WTC11 (cell line): Measurements from ENCODE around the gene LYSMD3. TPM values are rescaled to one million over a fixed set of nuclear protein-coding genes. Genes with fewer than 3 reads are reported as not detected.

Experiments used
- ATF1 ChIP-seq: sonication (generic); formaldehyde crosslinking; IDR thresholded peaks from 2 replicates; pipeline ENCODE4 v1.8.1; 2023; ENCODE audit warnings: mild to moderate bottlenecking, moderate library complexity, missing genetic modification reagents
- ATF2 ChIP-seq: sonication (generic); formaldehyde crosslinking; IDR thresholded peaks from 2 replicates; pipeline ENCODE4 v1.8.1; 2022; ENCODE audit warnings: low read depth, missing genetic modification reagents, borderline replicate concordance
- CREB1 ChIP-seq: sonication (generic); formaldehyde crosslinking; IDR thresholded peaks from 2 replicates; pipeline ENCODE4 v1.8.0; 2023; ENCODE audit warnings: mild to moderate bottlenecking, missing genetic modification reagents
- CTCF ChIP-seq: fragments of 200-600 bp; IDR thresholded peaks from 2 replicates; pipeline ENCODE4 v1.8.0; 2022; ENCODE audit warnings: antibody characterized with exemption
- E2F5 ChIP-seq: sonication (generic); formaldehyde crosslinking; IDR thresholded peaks from 2 replicates; pipeline ENCODE4 v1.8.1; 2022; ENCODE audit warnings: mild to moderate bottlenecking, moderate library complexity, missing genetic modification reagents
- EMX1 ChIP-seq: fragments of 250-450 bp; sonication (Bioruptor Pico); IDR thresholded peaks from 2 replicates; pipeline ENCODE4 v1.8.0; 2021; ENCODE audit warnings: mild to moderate bottlenecking
- FOXK1 ChIP-seq: sonication (generic); formaldehyde crosslinking; IDR thresholded peaks from 2 replicates; pipeline ENCODE4 v1.8.0; 2022; ENCODE audit warnings: mild to moderate bottlenecking, moderate library complexity, missing genetic modification reagents
- GABPB1 ChIP-seq: sonication (generic); formaldehyde crosslinking; IDR thresholded peaks from 2 replicates; pipeline ENCODE4 v1.8.1; 2023; ENCODE audit warnings: mild to moderate bottlenecking, missing genetic modification reagents
- MAX ChIP-seq: sonication (generic); formaldehyde crosslinking; IDR thresholded peaks from 2 replicates; pipeline ENCODE4 v1.8.0; 2022; ENCODE audit warnings: mild to moderate bottlenecking, missing genetic modification reagents
- NFE2L1 ChIP-seq: sonication (generic); formaldehyde crosslinking; IDR thresholded peaks from 2 replicates; pipeline ENCODE4 v1.8.1; 2023; ENCODE audit warnings: missing genetic modification reagents
- NR3C1 ChIP-seq: sonication (generic); formaldehyde crosslinking; conservative IDR thresholded peaks from 2 replicates; pipeline ENCODE4 v1.8.1; 2023; ENCODE audit warnings: low read depth, mild to moderate bottlenecking, missing genetic modification reagents
- RORB ChIP-seq: fragments of 250-450 bp; sonication (Bioruptor Pico); IDR thresholded peaks from 2 replicates; pipeline ENCODE4 v1.9.0; 2021; ENCODE audit warnings: mild to moderate bottlenecking
- SOX15 ChIP-seq: fragments of 250-450 bp; sonication (Bioruptor Pico); IDR thresholded peaks from 2 replicates; pipeline ENCODE4 v1.9.0; 2021; ENCODE audit warnings: mild to moderate bottlenecking
- SP1 ChIP-seq: sonication (generic); formaldehyde crosslinking; conservative IDR thresholded peaks from 2 replicates; pipeline ENCODE4 v1.8.1; 2022; ENCODE audit warnings: missing genetic modification reagents
- TEAD1 ChIP-seq: sonication (generic); formaldehyde crosslinking; IDR thresholded peaks from 2 replicates; pipeline ENCODE4 v1.8.0; 2022; ENCODE audit warnings: mild to moderate bottlenecking, missing genetic modification reagents
- ZMAT4 ChIP-seq: fragments of 250-450 bp; sonication (Bioruptor Pico); IDR thresholded peaks from 2 replicates; pipeline ENCODE4 v1.9.0; 2021; ENCODE audit warnings: mild to moderate bottlenecking
- ZNF121 ChIP-seq: sonication (generic); formaldehyde crosslinking; IDR thresholded peaks from 2 replicates; pipeline ENCODE4 v1.8.0; 2023; ENCODE audit warnings: missing genetic modification reagents
- ZNF232 ChIP-seq: sonication (generic); formaldehyde crosslinking; IDR thresholded peaks from 2 replicates; pipeline ENCODE4 v1.8.0; 2022; ENCODE audit warnings: mild to moderate bottlenecking, missing genetic modification reagents
- ZNF281 ChIP-seq: sonication (generic); formaldehyde crosslinking; IDR thresholded peaks from 2 replicates; pipeline ENCODE4 v1.8.0; 2023; ENCODE audit warnings: mild to moderate bottlenecking, missing genetic modification reagents
- ZNF317 ChIP-seq: sonication (generic); formaldehyde crosslinking; IDR thresholded peaks from 2 replicates; pipeline ENCODE4 v1.8.1; 2023; ENCODE audit warnings: low read depth, mild to moderate bottlenecking, moderate library complexity, missing genetic modification reagents, borderline replicate concordance
- ZNF671 ChIP-seq: fragments of 250-450 bp; sonication (Bioruptor Pico); IDR thresholded peaks from 2 replicates; pipeline ENCODE4 v1.8.0; 2021; ENCODE audit warnings: mild to moderate bottlenecking
- total RNA-seq: library from RNA; stranded (reverse); gene quantifications from 3 replicates; pipeline ENCODE4 v1.2.3, GENCODE V29; 2021
- TF ChIP-seq, protein P1 (sequence below): fragments of 250-450 bp; sonication (Bioruptor Pico); IDR thresholded peaks from 2 replicates; pipeline ENCODE4 v1.9.0; 2021; ENCODE audit warnings: mild to moderate bottlenecking, borderline replicate concordance
- TF ChIP-seq, protein P2 (sequence below): sonication (generic); formaldehyde crosslinking; IDR thresholded peaks from 2 replicates; pipeline ENCODE4 v1.8.1; 2022; ENCODE audit warnings: missing genetic modification reagents, borderline replicate concordance

LYSMD3 gene
- total RNA-seq, 1 experiment from 2014 or later, result 15.8 TPM

- TF ChIP-seq RORB (no peak), ZNF317 (CRISPR knock-in tag) (0 out of 2 replicates have a peak, but pooled peaks have one; percentile 10), NR3C1 (CRISPR knock-in tag) (0 out of 2 replicates have a peak, but pooled peaks have one; percentile 54), MAX (CRISPR knock-in tag) (peak; percentile 85), E2F5 (CRISPR knock-in tag) (peak; percentile 75), SOX15 (CRISPR knock-in tag) (no peak), ZNF121 (CRISPR knock-in tag) (no peak), SP1 (CRISPR knock-in tag) (peak; percentile 95), CTCF (no peak), EMX1 (no peak), ZNF671 (CRISPR knock-in tag) (no peak), NFE2L1 (CRISPR knock-in tag) (peak; percentile 79; the same call in 1 of the 2 replicates), TEAD1 (peak; percentile 26; the same call in 1 of the 2 replicates), ZNF281 (CRISPR knock-in tag) (no peak), ATF2 (no peak), ATF1 (CRISPR knock-in tag) (peak; percentile 61), CREB1 (no peak), GABPB1 (peak; percentile 65; the same call in 1 of the 2 replicates), ZNF232 (CRISPR knock-in tag) (peak; percentile 85), FOXK1 (CRISPR knock-in tag) (peak; percentile 80; the same call in 1 of the 2 replicates), ZMAT4 (CRISPR knock-in tag) (no peak)
- TF ChIP-seq, protein P1, sequence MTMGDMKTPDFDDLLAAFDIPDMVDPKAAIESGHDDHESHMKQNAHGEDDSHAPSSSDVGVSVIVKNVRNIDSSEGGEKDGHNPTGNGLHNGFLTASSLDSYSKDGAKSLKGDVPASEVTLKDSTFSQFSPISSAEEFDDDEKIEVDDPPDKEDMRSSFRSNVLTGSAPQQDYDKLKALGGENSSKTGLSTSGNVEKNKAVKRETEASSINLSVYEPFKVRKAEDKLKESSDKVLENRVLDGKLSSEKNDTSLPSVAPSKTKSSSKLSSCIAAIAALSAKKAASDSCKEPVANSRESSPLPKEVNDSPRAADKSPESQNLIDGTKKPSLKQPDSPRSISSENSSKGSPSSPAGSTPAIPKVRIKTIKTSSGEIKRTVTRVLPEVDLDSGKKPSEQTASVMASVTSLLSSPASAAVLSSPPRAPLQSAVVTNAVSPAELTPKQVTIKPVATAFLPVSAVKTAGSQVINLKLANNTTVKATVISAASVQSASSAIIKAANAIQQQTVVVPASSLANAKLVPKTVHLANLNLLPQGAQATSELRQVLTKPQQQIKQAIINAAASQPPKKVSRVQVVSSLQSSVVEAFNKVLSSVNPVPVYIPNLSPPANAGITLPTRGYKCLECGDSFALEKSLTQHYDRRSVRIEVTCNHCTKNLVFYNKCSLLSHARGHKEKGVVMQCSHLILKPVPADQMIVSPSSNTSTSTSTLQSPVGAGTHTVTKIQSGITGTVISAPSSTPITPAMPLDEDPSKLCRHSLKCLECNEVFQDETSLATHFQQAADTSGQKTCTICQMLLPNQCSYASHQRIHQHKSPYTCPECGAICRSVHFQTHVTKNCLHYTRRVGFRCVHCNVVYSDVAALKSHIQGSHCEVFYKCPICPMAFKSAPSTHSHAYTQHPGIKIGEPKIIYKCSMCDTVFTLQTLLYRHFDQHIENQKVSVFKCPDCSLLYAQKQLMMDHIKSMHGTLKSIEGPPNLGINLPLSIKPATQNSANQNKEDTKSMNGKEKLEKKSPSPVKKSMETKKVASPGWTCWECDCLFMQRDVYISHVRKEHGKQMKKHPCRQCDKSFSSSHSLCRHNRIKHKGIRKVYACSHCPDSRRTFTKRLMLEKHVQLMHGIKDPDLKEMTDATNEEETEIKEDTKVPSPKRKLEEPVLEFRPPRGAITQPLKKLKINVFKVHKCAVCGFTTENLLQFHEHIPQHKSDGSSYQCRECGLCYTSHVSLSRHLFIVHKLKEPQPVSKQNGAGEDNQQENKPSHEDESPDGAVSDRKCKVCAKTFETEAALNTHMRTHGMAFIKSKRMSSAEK, result no peak
- TF ChIP-seq, protein P2, sequence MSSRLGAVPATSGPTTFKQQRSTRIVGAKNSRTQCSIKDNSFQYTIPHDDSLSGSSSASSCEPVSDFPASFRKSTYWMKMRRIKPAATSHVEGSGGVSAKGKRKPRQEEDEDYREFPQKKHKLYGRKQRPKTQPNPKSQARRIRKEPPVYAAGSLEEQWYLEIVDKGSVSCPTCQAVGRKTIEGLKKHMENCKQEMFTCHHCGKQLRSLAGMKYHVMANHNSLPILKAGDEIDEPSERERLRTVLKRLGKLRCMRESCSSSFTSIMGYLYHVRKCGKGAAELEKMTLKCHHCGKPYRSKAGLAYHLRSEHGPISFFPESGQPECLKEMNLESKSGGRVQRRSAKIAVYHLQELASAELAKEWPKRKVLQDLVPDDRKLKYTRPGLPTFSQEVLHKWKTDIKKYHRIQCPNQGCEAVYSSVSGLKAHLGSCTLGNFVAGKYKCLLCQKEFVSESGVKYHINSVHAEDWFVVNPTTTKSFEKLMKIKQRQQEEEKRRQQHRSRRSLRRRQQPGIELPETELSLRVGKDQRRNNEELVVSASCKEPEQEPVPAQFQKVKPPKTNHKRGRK (CRISPR knock-in tag), result no peak
Measured at GRCh38 chr5:90474235-90475107, 54.9 kb downstream of the LYSMD3 start, which contains the start of the genes MBLAC2 and POLR3G (continued).
